Right forelimb (tissue), 1 donor: Measurements from ENCODE around the gene SLC6A1.

Experiments used
- DNase-seq: peaks from one replicate; pipeline ENCODE4 v3.0.0-alpha.2; 2018

SLC6A1 gene

DNA sequence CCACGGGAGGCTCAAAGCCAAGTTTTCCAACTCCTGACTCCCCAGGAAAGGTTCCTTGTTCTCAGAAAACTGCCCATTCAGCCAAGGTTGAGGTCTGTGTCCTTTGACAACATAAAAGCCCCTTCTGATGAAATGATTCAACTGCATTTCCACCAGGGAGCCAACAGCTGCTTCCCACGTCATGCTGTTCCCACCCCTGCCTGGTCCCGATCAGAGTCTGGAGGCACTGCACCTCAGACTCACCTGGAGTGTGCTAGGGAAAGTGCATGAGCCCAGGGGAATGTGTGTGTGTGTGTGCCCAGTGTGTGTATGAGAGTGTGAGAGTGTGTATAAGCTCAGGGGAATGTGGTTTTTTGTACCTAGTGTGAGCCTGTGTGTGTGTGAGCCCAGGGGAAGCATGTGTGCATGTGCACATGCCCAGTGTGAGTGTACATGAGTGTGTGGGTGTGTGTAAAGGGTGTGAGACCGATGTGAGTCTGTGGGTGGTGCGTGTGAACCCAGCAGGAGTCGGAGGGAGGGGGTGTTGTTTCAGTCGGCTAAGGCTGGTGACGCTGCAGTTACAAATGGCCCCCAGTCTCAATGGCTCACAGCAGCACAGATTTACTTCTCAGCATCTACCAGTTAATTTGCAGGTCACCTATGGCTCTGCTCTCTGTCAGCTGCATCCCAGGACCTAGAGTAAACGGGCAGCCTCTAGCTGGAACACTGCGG, 20.3 kb upstream of the SLC6A1 start:
- DNase-seq: no peak

DNA sequence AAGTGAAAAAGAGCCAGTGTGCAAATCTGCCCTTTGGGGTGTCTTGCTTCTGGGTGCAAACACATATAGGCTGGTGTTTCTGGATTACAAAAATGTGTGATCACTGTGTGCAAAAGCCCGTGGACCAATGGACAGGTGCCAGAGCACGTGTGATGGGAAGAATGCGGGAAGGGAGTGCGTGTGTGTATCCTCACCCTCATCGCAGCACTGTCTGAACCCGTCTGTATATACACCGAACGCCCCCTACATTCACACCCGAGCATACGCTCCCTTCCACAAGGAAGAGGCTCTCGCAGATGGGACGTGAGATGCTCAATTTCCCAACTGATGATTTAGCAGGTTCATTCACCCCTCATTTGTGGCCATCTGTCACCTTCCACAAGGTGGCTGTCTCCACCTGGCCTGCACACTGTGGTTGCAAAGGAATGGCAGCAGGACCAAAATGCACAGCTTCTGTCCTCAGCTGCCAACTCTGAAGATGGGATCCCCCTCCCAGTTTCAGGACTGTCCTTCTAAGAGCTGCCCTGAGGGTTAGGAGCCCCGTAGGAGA, 19.4 kb upstream of the SLC6A1 start:
- DNase-seq: no peak

DNA sequence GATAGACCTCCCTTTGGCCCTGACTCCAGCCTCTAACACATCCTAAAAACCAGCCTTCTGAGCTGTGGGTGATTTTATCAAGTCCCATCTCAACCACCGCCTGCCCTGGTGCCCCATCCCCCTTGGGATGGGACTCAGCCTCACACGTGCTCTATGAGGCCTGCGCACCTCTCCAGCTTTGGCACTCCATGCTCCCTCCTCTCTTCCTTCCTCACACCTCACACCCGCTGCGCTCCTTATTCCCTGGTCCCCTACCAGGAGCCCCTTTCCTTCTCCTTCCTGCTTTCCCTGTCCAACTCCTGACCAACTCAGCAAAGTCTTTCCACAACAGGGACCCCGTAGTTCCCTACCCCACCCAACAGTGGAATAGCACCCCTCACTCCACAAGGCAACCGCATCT, 18.4 kb upstream of the SLC6A1 start:
- DNase-seq: no peak

DNA sequence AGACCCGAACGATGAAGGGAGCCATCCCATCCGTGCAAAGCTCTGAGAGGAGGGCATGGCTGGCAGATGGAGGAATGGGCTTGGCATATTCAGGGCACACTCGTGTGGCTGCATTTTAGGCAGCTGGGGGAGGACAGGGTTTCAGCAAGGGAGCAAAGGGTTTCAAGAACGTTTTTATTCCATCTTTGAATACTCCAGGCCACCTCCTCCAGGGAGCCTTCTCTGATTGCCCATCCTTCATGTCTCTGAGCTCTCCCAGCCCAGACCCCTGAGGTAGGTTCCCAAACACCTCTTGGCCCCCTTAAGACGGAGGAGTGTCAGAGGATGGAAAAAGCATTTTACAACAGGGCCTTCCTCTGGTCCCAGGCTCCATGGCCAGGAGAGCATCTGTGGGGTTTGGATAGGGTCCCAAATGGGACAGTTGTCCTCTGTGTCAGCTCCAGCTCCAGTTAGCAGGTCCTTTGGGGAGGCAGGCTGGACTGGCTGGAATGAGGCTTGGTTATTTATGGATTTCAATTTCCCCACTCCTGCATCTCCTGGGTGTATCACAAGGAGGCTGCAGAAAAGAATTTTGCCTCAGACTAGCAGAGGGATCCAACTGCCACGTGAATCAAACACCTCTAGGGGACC, 17.7 kb upstream of the SLC6A1 start:
- DNase-seq: no peak

DNA sequence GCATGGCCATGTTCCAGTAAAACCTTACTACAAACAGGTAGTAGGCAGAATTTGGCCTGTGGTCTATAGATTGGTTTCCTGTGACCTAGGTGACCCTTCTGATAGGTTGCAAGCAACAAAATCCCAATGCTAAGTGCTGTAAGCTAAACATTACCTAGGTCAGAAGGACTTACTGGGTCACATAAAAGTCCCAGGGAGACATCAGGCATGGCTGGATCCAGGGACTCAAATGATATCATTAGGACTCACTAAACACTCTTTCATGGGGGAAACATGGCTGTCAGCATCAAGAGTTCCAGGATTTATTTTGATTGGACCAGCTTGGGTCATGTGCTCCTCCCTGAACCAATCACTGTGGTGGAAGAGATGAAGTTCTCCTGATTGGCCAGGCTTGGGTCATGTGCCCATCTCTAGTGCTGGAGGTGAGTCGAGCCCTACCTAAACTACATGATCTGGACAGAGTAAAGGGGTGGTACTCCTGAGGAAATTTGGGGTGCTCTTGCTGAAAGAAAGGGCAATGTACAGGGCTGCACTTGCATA, 16.8 kb upstream of the SLC6A1 start:
- no peak for DNase-seq

DNA sequence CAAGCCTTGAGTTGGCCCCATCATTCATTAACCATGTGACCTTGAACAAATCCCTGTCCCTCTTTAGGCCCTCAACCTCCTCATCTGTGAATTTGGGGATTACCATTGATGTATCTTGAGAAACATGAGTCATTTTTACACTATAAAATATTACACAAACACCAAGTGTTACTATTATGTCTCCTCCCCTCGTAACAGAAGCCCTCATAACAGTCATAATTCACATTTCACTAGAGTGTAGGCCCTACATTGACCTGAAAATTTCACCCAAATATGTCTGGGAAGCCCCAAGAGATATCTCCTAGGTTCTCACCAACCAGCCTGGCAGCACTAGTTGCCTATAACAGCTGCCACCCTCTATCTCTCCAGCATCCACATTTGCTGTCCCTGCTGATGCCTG, 15.8 kb upstream of the SLC6A1 start:
- DNase-seq: no peak

DNA sequence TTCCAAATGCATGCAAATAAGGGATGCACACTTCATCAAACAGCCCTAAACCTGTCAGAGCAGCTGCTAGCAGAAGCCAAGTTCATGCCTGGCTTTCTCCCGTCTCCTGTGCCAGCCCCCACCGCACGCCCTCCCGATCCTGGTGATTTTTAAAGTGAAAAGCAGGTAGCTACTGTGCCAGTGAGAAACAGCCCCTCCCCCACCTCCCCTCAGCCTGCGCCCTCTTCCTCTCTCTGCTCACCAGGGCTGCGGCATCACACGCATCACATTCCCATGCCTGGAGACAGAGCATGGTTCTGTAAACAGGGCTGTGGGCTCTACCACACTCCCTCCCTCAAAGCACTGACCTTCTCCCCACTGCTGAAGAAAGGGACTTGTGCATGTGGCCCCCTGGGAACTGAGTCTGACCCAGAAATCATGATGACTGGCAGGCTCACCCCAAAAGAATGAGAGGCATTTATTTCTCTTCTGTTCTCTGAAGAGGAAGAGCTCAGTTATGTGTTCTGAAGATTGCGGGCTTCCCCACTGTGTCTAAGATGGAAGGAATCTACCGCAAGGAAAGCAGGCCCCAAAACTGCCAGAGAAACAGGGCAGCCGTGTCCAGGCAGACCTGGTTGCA, 14.5 kb upstream of the SLC6A1 start:
- no peak for DNase-seq

DNA sequence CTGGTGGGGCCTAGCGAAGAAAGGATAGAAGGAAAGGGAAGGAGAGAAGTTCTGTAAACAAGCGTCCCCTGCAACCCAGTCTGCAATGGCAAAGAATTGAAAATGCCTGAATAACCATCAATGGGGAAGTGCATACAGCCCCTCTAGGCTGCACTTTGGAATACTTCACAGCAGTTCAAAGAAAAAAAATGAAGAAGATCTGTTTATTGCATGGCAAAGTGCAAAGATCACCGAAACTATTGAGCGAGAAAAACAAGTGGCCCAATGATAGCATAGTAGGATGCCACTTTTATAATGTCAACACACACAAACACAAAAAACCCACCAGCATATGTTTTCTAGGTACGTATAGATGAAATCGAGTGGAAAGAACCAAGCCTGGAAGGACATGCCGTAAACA, 13.6 kb upstream of the SLC6A1 start:
- no peak for DNase-seq

DNA sequence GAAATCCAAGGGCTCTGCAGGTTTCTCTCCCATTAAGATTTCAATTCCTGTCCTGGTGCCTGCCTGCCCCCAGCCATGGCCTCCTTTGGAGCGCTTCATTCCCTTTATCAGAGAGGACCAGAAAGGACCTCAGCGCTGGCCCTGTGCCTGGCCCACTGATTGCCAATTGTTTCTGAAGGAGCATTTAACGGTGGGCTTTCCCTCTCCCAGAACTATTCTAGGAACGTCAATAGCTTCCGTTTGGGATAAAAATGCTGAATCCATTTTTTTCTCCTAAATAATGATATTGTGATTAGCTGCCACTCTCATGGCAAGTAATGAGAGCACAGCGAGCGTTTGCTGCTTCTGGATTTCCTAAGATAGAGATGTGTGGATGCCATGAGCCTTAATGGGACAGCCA, 12.2 kb upstream of the SLC6A1 start:
- no peak for DNase-seq

DNA sequence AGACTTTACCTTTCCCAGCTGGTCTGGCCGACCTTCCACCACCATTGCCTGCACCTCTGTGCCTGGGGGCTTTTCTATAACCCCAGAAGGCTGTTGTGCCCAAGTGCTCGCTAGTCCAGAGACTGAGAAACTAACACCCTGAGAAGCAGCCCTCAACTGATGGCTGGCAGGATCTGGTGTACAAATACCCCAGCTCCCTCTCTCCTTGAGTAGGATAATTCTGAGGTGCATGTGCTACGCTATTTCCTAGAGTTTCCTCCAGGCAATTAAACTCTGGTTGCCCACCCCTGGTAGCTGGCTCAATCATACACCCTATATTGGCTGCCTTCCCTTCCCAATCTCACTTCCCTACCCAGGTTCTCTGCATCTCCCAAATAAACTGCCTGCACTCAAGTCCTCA, 11.5 kb upstream of the SLC6A1 start:
- DNase-seq: no peak

DNA sequence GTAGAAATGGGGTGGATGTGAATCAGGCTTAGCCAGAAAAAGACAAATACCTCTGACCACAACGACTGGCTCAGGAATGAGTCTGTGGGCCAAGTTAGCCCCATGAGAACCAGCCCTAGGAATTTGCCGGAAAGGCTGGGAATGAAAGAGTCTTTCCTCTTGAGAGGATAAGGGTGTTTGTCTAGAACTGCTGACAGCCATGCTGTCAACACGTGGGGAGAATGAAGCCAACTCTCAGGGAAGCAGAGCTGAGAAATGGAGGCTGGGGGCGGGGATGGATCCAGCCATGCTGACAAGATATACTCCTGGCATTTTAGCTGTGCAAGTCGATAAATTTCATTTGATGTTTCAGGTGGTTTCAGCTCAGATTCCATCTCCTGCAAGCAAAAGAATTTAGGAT, 10.6 kb upstream of the SLC6A1 start:
- no peak for DNase-seq

DNA sequence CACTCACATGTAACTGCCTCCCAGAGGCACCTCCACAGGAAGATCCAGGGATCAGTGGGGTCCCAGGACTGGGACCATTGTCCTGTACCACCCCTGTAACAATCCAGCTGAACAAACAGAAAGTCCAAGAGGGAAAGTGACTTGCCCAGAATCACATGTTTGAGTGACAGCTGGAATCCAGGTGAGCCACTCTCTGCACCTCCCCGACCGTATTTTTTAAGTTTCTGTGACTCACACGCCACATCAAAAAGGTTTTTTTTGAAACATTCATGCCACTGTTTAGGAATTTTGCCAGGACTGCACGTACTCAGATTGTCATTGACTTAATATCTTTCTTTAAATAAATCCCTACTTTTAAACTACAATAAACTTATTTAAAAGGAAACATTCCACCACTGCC, 9.8 kb upstream of the SLC6A1 start:
- no peak for DNase-seq

DNA sequence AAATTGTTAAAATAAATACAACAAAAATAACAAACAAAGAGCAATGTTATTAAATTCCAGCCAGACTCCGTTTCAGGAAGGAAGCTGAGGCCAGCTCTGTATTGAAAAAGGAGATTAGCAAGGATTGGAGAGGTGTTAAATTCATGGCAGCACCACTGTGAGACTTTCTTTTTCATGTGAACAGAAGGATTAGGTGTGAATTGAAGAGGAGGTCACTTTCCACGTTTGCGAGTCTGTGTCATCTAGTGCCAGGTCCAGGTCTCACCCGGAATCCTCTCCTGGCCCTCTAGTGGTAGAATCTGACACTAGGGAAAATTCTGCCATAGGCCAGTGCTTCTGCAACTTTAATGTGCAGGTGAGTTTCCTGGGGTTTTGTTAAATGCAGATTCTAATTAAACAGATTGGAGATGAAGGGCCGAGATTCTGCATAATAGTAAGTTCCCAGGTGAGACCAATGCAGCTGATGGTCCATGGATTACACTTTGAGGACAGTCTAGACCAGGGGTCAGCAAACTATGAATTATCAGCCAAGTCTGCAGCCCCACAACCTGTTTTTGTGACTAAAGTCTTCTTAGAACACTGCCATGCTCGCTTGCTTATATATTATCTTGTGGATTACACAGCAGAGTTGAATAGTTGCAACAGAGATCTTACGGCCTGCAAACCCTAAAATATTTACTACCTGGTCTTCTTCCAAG, 9.2 kb upstream of the SLC6A1 start:
- DNase-seq: no peak

DNA sequence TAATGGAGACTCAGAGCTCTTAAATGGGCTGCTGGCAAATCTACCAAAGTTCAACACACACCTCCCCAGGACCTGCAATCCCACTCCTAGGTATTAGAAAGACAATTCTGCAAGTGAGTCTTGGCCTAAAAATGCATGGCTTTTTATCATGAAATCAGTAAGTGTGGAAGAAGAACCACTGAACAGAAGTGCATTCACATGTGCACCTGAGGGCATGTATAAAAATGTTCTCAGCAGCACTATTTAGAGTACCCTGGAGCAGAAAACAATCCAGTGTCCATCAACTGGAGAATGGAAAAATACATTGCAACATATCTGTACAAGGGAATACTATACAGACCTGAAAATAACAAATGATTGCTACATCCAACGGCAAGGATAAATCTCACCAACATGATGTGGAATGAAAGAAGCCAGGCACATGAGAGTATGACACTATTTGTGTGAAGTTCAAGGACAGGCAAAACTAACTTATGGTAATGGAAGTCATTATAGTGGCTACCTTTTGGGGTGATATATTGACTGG, 8.1 kb upstream of the SLC6A1 start:
- DNase-seq: no peak

DNA sequence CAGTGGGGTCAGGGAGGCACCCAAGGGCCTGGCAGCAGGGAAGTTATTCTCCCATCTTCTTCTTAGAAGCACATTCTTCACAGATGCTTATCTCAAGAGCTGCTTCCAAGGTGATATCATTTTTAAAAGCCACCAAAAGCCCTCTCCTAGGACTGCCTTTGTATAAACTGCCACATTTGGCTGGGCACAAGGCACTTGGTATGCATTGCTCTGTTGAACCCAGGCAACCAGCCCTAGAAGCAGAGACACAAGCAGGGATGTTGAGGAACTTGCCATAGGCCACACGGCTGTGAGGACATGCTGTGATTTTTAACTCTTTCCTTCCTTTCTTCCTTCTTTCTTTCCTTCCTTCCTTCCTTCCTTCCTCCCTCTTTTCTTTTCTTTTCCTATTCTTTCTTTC, 7.4 kb upstream of the SLC6A1 start:
- no peak for DNase-seq

DNA sequence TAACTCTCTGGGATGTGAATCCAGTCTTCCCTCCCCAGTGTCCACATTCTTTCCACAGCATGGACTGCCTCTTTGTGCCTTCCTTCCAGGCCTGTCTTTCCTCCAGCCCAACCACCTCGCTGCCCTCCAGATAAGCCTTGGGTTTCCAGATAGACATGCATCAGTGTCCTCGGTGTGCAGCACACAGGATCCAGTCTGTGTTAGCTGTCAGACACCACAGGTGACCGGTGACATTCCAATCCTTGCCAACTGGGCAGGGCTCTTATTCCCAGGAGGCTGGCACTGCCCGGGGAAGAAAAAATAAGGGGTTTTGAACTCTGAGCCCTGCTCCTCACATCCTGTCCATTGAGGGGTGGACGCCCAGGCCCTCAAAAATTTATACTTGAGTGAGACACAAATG, 6.0 kb upstream of the SLC6A1 start:
- DNase-seq: no peak

DNA sequence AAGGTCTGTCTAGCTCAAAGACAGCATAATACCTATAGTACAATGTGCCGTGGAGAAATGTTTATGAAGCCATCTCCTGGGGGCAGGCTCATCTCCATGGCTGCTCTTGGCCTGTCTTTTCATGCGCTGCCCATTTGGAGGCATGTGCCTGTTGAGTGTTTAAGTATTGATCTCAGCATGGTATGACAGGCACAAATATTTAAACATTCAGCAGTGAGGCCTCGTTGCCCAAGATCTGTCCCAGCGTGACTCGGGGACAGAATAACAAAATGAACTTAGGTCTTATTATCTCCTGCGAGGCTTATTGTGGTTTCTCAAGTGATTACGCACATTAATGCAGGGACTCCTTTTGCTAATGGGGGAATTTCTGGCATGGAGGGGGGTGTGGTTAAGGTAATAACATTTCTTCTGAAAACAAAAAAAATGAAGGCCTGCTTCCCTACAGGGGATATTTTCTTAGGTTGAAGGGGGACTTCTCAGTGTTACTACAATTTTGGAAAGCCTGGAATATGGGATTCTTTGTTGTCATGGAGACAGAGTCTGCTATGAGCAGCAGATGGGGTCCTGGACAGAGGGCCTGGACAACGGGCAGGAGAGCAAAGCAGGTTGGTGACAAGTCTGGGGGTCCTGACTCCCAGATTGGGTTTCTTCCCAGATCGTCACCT, 4.4 kb upstream of the SLC6A1 start:
- DNase-seq: no peak

DNA sequence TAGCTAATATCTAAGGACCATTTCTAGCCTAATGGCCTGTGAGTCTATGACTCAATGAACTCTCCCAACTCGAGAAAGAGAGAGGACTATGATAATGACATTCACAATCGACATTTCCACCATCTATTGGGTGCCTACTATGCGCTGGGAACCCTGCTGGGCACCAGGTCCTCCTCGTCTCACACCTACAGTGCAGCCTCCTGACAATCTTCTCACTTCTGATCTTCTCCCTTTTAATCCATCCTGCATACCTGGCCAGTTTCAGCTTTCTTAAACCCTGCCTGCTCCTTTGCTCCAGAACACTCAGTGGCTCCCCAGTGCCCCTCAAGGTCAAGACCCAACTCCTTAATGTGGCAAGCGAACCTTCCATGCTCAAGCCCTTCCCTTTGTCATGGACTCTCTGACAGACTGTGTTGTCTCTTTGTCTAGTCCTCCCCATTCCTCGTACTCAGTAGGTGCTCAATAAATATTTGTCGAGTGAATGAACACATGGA, 3.5 kb upstream of the SLC6A1 start:
- no peak for DNase-seq

DNA sequence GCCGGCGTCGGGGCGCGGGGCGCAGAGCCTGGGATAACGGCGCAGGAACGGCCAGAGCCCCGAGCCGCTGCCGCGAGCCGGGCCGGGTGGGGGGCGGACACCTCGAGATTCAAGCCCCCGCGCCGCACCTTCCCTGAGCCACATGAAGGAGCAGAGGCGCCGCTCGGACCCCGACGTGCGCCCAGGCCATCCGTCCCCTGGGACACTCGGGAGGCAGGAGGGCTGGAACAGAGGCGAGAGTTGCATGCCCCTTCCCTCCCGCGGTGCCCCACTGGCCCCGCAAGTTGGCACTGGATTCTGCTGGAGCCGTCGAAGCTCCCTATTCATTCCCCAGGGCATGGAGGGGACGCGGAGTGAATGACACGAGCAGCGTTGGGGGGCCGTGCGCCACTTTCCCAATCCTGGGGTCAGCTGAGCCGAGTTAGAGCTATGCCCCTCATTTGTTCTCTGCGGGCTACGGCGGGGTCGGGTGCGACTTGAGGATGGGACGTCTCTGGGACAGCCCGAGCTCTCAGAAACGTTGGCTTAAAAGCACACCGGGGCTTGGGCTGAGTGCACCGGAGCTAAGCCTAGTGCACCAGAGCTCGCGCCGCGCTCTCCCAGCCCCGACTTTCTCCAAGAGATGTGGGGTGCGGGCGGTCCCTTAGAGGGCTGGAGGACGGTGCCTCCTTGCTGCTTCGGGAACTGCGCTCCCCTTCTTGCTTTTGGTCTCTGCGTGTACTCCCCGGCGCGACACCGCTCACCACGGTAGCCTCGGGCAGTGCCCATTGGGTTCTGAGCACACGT, 588 bp downstream of the SLC6A1 start:
- no peak for DNase-seq

DNA sequence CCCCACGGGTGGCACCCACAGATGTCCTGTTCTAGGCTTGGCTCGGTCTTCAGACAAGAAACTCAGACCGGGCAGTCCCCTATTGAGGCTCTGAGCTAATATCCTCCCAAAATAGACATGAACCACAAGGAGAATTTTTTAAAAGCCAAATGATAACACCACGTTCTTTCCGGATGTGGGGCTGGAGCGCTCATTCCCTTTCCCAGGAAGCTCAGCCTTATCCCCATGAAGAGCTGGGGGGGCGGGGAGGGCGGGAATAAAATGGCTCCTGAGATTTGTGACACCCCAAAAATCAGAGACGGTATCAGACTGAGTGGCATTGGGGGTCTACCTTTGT, 1.1 kb downstream of the SLC6A1 start:
- DNase-seq: no peak

DNA sequence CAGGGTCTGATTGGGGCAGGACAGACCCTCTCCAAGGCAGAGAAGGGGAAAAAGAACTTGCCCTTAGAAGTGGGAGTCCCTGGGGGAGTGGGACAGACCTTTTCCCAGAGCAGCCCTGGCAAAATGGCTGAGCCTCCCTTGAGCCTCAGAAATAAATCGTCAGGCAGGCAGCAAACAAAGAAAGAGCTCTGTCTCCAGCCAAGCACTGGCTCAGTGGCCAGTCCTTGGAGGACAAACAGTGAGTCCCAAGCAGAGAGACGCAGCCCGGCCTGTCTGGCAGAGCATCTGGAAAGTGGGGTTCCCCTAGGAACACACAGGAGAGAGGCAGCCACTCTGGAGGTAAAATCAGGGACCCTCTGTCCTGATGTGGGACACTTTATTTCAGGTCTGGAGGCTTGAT, 1.8 kb downstream of the SLC6A1 start:
- no peak for DNase-seq

DNA sequence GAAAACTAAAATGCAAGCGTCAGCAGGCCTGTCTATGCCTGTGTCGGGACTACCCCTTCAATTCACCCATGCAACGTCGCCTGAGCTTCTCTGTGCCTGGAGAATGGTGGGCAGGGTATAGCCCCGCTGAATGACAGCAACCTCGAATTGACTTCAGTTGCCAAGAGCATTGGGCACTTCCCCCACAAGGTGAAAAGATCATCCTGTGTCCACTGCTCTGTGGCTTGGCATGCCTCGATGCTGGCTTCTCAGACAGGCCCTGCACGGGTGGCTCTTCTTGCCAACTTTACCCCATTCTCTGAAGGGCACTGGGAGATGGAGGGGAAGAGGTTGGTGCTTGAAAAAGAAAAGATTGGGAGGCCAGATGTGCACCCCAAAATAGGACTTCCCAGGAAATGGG, 3.3 kb downstream of the SLC6A1 start:
- no peak for DNase-seq
